ENCODE results near the gene KRTAP5-6. TPM values are rescaled to one million over a fixed set of nuclear protein-coding genes. Genes with fewer than 3 reads are reported as not detected.

KRTAP5-6 gene
- polyA plus RNA-seq, 1 of the 3 experiments (the other 2 are of a cell fraction) = not detected

DNA sequence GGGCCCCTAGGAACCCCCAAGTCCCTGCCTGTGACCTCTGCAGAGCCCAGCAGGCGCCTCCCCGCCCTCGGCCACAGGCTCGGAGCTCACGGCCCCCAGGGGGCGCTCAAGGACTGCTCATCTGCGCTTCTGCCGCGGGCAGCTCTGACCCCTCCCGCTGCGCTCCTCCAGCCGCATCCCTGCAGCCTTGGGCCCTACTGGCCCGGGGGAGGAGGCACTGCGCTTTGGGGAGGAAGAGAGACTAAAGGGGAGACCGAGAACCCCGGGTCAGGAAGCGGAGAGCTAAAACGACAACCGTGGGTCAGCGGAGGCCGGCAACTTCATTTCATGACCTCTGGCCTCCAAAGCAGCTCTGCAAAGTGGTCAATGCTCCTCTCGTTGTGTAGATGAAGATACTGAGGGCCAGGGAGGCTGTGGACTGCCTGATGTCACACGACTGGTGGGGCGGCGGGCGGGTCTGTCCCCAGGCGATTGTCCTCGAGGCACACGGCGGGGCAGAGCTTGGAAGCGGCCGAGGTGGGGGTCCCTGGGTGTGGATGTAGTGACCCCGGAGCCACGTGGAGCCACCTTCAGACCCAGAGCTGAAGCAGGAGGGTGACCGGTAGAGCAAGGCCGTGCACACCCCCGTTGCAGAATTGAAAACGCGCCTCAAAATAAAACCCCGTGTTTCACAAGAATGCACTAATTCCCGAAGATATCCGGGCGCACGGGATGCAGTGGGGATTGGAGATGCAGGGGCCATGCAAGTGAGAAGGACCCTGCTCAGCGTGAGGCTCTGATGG lies 2.7 kb upstream of the KRTAP5-6 start (continued):
- TF ChIP-seq, protein P1, sequence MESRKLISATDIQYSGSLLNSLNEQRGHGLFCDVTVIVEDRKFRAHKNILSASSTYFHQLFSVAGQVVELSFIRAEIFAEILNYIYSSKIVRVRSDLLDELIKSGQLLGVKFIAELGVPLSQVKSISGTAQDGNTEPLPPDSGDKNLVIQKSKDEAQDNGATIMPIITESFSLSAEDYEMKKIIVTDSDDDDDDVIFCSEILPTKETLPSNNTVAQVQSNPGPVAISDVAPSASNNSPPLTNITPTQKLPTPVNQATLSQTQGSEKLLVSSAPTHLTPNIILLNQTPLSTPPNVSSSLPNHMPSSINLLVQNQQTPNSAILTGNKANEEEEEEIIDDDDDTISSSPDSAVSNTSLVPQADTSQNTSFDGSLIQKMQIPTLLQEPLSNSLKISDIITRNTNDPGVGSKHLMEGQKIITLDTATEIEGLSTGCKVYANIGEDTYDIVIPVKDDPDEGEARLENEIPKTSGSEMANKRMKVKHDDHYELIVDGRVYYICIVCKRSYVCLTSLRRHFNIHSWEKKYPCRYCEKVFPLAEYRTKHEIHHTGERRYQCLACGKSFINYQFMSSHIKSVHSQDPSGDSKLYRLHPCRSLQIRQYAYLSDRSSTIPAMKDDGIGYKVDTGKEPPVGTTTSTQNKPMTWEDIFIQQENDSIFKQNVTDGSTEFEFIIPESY (IDR thresholded peaks at IDR 0.05; ENCODE audit: borderline replicate concordance, low read depth) = no peak
- TF ChIP-seq MEF2A (IDR thresholded peaks at IDR 0.05; ENCODE audit: borderline replicate concordance, low read depth) = no peak
- TF ChIP-seq SMC3 (IDR thresholded peaks at IDR 0.05; ENCODE audit: low read depth, low read length) = peak; percentile 93
- TF ChIP-seq NRF1 (IDR thresholded peaks at IDR 0.05; ENCODE audit: low read depth, low read length) = no peak
- no peak for TF ChIP-seq GABPA (IDR thresholded peaks at IDR 0.05; ENCODE audit: low read depth)
- TF ChIP-seq, protein P2, sequence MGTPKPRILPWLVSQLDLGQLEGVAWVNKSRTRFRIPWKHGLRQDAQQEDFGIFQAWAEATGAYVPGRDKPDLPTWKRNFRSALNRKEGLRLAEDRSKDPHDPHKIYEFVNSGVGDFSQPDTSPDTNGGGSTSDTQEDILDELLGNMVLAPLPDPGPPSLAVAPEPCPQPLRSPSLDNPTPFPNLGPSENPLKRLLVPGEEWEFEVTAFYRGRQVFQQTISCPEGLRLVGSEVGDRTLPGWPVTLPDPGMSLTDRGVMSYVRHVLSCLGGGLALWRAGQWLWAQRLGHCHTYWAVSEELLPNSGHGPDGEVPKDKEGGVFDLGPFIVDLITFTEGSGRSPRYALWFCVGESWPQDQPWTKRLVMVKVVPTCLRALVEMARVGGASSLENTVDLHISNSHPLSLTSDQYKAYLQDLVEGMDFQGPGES (IDR thresholded peaks at IDR 0.05; ENCODE audit: low read depth, low read length) = no peak
- peak; percentile 91 for TF ChIP-seq RAD21 (IDR thresholded peaks at IDR 0.05; ENCODE audit: low read length)
- no peak for TF ChIP-seq FOXM1 (IDR thresholded peaks at IDR 0.05; ENCODE audit: low read depth)

DNA sequence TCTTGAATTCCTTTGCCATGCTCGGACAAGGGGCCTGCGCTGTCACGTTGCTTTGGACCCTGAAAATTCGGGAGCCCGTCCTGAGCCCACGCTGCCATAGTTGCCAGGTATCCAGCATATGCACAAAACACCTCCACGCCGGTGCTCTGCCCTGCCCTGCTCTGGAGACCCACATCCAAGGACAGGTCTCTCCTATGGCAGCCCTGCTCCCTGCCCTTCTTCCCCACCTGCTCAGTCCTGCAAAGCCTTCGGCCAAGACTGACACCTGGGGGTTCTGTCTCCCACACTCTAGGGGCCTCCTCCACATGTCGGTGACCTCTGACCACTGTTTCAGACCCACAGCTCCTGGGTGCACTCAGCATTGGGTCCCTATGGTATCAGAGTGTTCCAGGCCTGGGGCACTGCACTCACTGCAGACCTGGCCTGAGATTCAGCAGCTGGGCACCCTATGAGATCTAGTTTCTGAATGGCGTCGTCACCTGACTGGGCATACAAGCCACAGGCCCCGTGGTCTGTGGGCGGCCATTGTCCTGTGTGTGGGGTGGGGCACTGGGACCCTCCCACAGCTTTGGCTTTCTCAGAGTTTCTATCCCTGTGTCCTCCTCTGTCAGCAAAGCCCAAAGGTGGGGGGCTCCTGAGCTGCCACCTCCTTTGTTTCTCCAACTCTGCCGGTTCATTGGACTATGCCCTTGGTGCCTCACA lies 2.0 kb upstream of the KRTAP5-6 start:
- H2AFZ ChIP-seq (ENCODE audit: low read depth) = no peak overlapping the region
- H3K4me2 ChIP-seq = no peak overlapping the region
- H3K27me3 ChIP-seq (ENCODE audit: insufficient read depth) = no peaks in the 10 kb centered on the region; the same call in 1 of the 2 replicates
- no peak for DNase-seq
- H3K9ac ChIP-seq = no peak overlapping the region
- no peaks in the 10 kb centered on the region for H3K79me2 ChIP-seq (ENCODE audit: insufficient read depth)
- no peak overlapping the region for H3K4me3 ChIP-seq (ENCODE audit: low read depth in 2 of 2, low read length in 1 of 2)
- ChIA-PET CTCF (interaction anchor here (0.7 to 5.8 kb wide), 36 partner anchors 11 to 466 kb away, joined by 3 to 585 read pairs (median 16); partner anchors contain the start of genes CTSD, H19, IFITM10 and INS), POLR2A (interaction anchor here (1.1 to 2.3 kb wide), 4 partner anchors 52 to 459 kb away, joined by 3 to 8 read pairs (median 4); partner anchors contain the start of genes CTSD and SYT8)
- H3K4me1 ChIP-seq (ENCODE audit: control insufficient read depth in 1 of 2, insufficient read depth in 2 of 2, low read depth in 1 of 2, low read length in 1 of 2) = peaks cover 6 to 13% of the 10 kb centered on the region in 2 experiments; a peak in 2 of 4 replicates
- TF ChIP-seq, protein P3, sequence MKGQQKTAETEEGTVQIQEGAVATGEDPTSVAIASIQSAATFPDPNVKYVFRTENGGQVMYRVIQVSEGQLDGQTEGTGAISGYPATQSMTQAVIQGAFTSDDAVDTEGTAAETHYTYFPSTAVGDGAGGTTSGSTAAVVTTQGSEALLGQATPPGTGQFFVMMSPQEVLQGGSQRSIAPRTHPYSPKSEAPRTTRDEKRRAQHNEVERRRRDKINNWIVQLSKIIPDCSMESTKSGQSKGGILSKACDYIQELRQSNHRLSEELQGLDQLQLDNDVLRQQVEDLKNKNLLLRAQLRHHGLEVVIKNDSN (IDR thresholded peaks at IDR 0.05; ENCODE audit: borderline replicate concordance, low read depth) = no peak
- no peak for TF ChIP-seq RXRA (IDR thresholded peaks at IDR 0.05; ENCODE audit: borderline replicate concordance, low read depth)
- TF ChIP-seq FOXJ3 (CRISPR knock-in tag; IDR thresholded peaks at IDR 0.05) = no peak
- no peak for TF ChIP-seq SIN3A (IDR thresholded peaks at IDR 0.05; ENCODE audit: borderline replicate concordance, low read depth, low read length)
- TF ChIP-seq, protein P4, sequence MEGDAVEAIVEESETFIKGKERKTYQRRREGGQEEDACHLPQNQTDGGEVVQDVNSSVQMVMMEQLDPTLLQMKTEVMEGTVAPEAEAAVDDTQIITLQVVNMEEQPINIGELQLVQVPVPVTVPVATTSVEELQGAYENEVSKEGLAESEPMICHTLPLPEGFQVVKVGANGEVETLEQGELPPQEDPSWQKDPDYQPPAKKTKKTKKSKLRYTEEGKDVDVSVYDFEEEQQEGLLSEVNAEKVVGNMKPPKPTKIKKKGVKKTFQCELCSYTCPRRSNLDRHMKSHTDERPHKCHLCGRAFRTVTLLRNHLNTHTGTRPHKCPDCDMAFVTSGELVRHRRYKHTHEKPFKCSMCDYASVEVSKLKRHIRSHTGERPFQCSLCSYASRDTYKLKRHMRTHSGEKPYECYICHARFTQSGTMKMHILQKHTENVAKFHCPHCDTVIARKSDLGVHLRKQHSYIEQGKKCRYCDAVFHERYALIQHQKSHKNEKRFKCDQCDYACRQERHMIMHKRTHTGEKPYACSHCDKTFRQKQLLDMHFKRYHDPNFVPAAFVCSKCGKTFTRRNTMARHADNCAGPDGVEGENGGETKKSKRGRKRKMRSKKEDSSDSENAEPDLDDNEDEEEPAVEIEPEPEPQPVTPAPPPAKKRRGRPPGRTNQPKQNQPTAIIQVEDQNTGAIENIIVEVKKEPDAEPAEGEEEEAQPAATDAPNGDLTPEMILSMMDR (IDR thresholded peaks at IDR 0.05) = no peak
- no peak for TF ChIP-seq MXI1 (IDR thresholded peaks at IDR 0.05; ENCODE audit: low read depth, low read length)
- TF ChIP-seq ELF1 (IDR thresholded peaks at IDR 0.05) = no peak
- no peak for TF ChIP-seq TCF12 (IDR thresholded peaks at IDR 0.05)
- no peak overlapping the region for H3K27ac ChIP-seq (ENCODE audit: low read depth in 2 of 2, low read length in 1 of 2)
- no peaks in the 10 kb centered on the region for H3K36me3 ChIP-seq (replicated peaks in 1 of 2; ENCODE audit: control insufficient read depth in 1 of 2, insufficient read depth in 2 of 2, low read length in 1 of 2)
- no peaks in the 10 kb centered on the region for H3K9me3 ChIP-seq
- H3K9me2 ChIP-seq = no peaks in the 10 kb centered on the region
- no peaks in the 10 kb centered on the region for H3F3A ChIP-seq (replicated peaks; ENCODE audit: insufficient read depth)
- no peaks in the 10 kb centered on the region for H4K20me1 ChIP-seq (ENCODE audit: insufficient read depth)
- WGBS (ENCODE audit: low lambda C conversion rate) = 91% methylated on average over 11 of the region's 15 CpGs
